Endodermal cell (in vitro differentiated cells): ENCODE data around the gene MC2R. TPM values are rescaled to one million over a fixed set of nuclear protein-coding genes. Genes with fewer than 3 reads are reported as not detected.

Source experiments
- DNase-seq: peaks from one replicate; pipeline ENCODE4 v3.0.0-alpha.2; 2017
- H3K27ac ChIP-seq: 2 replicates; pipeline ENCODE4 v1.5.1; 2013; ENCODE audit warnings: mild to moderate bottlenecking, low read depth, low read length, moderate library complexity
- H3K27me3 ChIP-seq: 2 replicates; pipeline ENCODE4 v1.6.1; 2013; ENCODE audit warnings: mild to moderate bottlenecking, low read length, moderate library complexity; ENCODE audit not compliant: insufficient read depth, control insufficient read depth, poor library complexity, severe bottlenecking
- H3K36me3 ChIP-seq: 2 replicates; pipeline ENCODE4 v1.7.0; 2013; ENCODE audit warnings: mild to moderate bottlenecking, low read length, moderate library complexity; ENCODE audit not compliant: control insufficient read depth, insufficient read depth
- H3K4me1 ChIP-seq: one replicate; pipeline ENCODE4 v1.7.0; 2013; ENCODE audit warnings: low read length; ENCODE audit not compliant: control insufficient read depth, insufficient read depth
- H3K4me3 ChIP-seq: 2 replicates; pipeline ENCODE4 v1.5.1; 2013; ENCODE audit warnings: mild to moderate bottlenecking, low read length, moderate library complexity
- H3K9ac ChIP-seq: 2 replicates; pipeline ENCODE4 v1.6.1; 2013; ENCODE audit warnings: mild to moderate bottlenecking, low read length, moderate library complexity; ENCODE audit not compliant: poor library complexity, severe bottlenecking; ENCODE audit errors: extremely low read depth
- H3K9me3 ChIP-seq: 2 replicates; pipeline ENCODE4 v1.6.1; 2013; ENCODE audit warnings: mild to moderate bottlenecking, low read length, moderate library complexity; ENCODE audit not compliant: control insufficient read depth
- H3K27ac Mint-ChIP-seq: 2 replicates; pipeline ENCODE4 v1.8.0; 2020; ENCODE audit warnings: mixed read lengths
- H3K27me3 Mint-ChIP-seq: 2 replicates; pipeline ENCODE4 v1.8.0; 2021; ENCODE audit warnings: mild to moderate bottlenecking, mixed read lengths; ENCODE audit not compliant: insufficient read depth
- H3K36me3 Mint-ChIP-seq: 2 replicates; pipeline ENCODE4 v1.8.0; 2020; ENCODE audit warnings: low read depth, mixed read lengths
- H3K4me1 Mint-ChIP-seq: 2 replicates; pipeline ENCODE4 v1.8.0; 2020; ENCODE audit warnings: mixed read lengths
- H3K4me3 Mint-ChIP-seq: 2 replicates; pipeline ENCODE4 v1.8.0; 2020; ENCODE audit warnings: mild to moderate bottlenecking, moderate library complexity, mixed read lengths
- H3K9me3 Mint-ChIP-seq: 2 replicates; pipeline ENCODE4 v1.8.0; 2020; ENCODE audit warnings: mild to moderate bottlenecking, mixed read lengths
- WGBS, 2 experiments: methylation state at CpG; one replicate each; pipeline versions ENCODE4 v1.1.5 to v1.1.7; 2013; ENCODE audit warnings: missing lambda C conversion rate in 2 of 2, mixed read lengths in 1 of 2; ENCODE audit not compliant: insufficient coverage in 1 of 2, insufficient read length in 1 of 2; 5-methylcytosine and 5-hydroxymethylcytosine counted together
- total RNA-seq, 2 donors: library from RNA; stranded (reverse); fragmentation: NEBNext Ultra II Directional in 1 of 2; extraction: Animal tissue kit (Norgen Biotek cat#: 25700) in 1 of 2; gene quantifications; 2 replicates in 1 of 2; 3 replicates in 1 of 2; pipeline ENCODE4 v1.2.1, GENCODE V29; 2021
- TF ChIP-seq, protein P1 (sequence below): fragments of 200-600 bp; sonication (generic); conservative IDR thresholded peaks from 2 replicates; pipeline ENCODE4 v1.5.0; 2021; ENCODE audit warnings: antibody characterized with exemption, mild to moderate bottlenecking

Gene MC2R
- total RNA-seq, 2 donors from 2014 or later, result not detected

- Histone ChIP-seq H3K4me3 (no peak overlapping the region), H3K9ac (no peak overlapping the region), H3K27ac (no peak overlapping the region), H3K4me1 (peaks cover 2% of the 10 kb centered on the region), H3K27me3 (no peaks in the 10 kb centered on the region), H3K9me3 (no peaks in the 10 kb centered on the region), H3K36me3 (no peaks in the 10 kb centered on the region)
- H3K4me3 Mint-ChIP-seq, result no peak overlapping the region
- no peaks in the 10 kb centered on the region for H3K36me3 Mint-ChIP-seq
- H3K27me3 Mint-ChIP-seq, result no peaks in the 10 kb centered on the region
- WGBS, 2 experiments, result 81% methylated on average over 4 to 10 of the region's 10 CpGs
- TF ChIP-seq, protein P1, sequence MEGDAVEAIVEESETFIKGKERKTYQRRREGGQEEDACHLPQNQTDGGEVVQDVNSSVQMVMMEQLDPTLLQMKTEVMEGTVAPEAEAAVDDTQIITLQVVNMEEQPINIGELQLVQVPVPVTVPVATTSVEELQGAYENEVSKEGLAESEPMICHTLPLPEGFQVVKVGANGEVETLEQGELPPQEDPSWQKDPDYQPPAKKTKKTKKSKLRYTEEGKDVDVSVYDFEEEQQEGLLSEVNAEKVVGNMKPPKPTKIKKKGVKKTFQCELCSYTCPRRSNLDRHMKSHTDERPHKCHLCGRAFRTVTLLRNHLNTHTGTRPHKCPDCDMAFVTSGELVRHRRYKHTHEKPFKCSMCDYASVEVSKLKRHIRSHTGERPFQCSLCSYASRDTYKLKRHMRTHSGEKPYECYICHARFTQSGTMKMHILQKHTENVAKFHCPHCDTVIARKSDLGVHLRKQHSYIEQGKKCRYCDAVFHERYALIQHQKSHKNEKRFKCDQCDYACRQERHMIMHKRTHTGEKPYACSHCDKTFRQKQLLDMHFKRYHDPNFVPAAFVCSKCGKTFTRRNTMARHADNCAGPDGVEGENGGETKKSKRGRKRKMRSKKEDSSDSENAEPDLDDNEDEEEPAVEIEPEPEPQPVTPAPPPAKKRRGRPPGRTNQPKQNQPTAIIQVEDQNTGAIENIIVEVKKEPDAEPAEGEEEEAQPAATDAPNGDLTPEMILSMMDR, result no peak
- H3K27ac Mint-ChIP-seq, result no peak overlapping the region
- no peak for DNase-seq
- no peaks in the 10 kb centered on the region for H3K9me3 Mint-ChIP-seq
- peaks cover 4% of the 10 kb centered on the region for H3K4me1 Mint-ChIP-seq
Observed at GRCh38 chr18:13913205-13913604, 2.1 kb downstream of the MC2R start.

GRCh38 chr18:13912601-13913000 is 2.7 kb downstream of the MC2R start:
- Histone ChIP-seq H3K9ac (no peak overlapping the region), H3K27ac (no peak overlapping the region), H3K4me1 (peaks cover 2% of the 10 kb centered on the region), H3K9me3 (no peaks in the 10 kb centered on the region), H3K27me3 (no peaks in the 10 kb centered on the region), H3K4me3 (no peak overlapping the region), H3K36me3 (no peaks in the 10 kb centered on the region)
- H3K27ac Mint-ChIP-seq, result no peak overlapping the region
- no peaks in the 10 kb centered on the region for H3K27me3 Mint-ChIP-seq
- no peak overlapping the region for H3K4me3 Mint-ChIP-seq
- WGBS, 2 experiments, result 89% methylated on average over 5 to 9 of the region's 9 CpGs
- H3K36me3 Mint-ChIP-seq, result no peaks in the 10 kb centered on the region
- H3K4me1 Mint-ChIP-seq, result peaks cover 4% of the 10 kb centered on the region
- no peaks in the 10 kb centered on the region for H3K9me3 Mint-ChIP-seq
- TF ChIP-seq, protein P1, result no peak
- no peak for DNase-seq

GRCh38 chr18:13910986-13911385 is 4.3 kb downstream of the MC2R start:
- H3K4me3 Mint-ChIP-seq, result no peak overlapping the region
- H3K4me1 ChIP-seq, result no peaks in the 10 kb centered on the region
- no peaks in the 10 kb centered on the region for H3K36me3 Mint-ChIP-seq
- no peaks in the 10 kb centered on the region for H3K36me3 ChIP-seq
- TF ChIP-seq, protein P1, result no peak
- 83 to 85% methylated on average over 5 to 6 of the region's 6 CpGs for WGBS, 2 experiments
- no peaks in the 10 kb centered on the region for H3K27me3 ChIP-seq
- no peak overlapping the region for H3K27ac Mint-ChIP-seq
- no peaks in the 10 kb centered on the region for H3K9me3 ChIP-seq
- no peak for DNase-seq
- no peak overlapping the region for H3K4me3 ChIP-seq
- H3K27ac ChIP-seq, result no peak overlapping the region
- no peaks in the 10 kb centered on the region for H3K9me3 Mint-ChIP-seq
- no peak overlapping the region for H3K9ac ChIP-seq
- no peaks in the 10 kb centered on the region for H3K4me1 Mint-ChIP-seq
- H3K27me3 Mint-ChIP-seq, result no peaks in the 10 kb centered on the region
